GM12872 (cell line): ENCODE data around the gene ACHE.

ENCODE experiments used
- CTCF ChIP-seq: IDR thresholded peaks from 3 replicates; pipeline ENCODE4 v1.5.1; 2011; ENCODE audit warnings: low read depth, mild to moderate bottlenecking, low read length, moderate library complexity; ENCODE audit not compliant: insufficient read depth

Gene ACHE

GRCh38 chr7:100856871-100857282 lies 38.8 kb downstream of the ACHE start:
- no peak for TF ChIP-seq CTCF

DNA sequence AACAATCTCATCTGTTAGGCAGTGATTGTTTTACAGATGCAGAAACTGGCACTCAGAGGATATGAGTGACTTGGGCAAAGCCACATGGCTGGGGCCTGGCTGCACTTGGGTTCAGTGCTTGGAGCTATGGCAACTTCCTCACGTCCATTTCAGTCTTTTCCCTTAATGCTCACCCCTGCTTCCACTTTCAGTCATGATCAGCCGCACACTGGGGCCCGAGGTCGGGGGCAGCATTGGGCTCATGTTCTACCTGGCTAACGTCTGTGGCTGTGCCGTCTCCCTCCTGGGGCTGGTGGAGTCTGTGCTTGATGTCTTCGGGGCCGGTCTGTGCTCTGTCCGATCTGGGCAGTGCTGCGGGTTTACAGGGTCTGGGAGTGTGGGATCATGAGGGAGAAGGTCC lies 40.2 kb downstream of the ACHE start:
- TF ChIP-seq CTCF: no peak

DNA sequence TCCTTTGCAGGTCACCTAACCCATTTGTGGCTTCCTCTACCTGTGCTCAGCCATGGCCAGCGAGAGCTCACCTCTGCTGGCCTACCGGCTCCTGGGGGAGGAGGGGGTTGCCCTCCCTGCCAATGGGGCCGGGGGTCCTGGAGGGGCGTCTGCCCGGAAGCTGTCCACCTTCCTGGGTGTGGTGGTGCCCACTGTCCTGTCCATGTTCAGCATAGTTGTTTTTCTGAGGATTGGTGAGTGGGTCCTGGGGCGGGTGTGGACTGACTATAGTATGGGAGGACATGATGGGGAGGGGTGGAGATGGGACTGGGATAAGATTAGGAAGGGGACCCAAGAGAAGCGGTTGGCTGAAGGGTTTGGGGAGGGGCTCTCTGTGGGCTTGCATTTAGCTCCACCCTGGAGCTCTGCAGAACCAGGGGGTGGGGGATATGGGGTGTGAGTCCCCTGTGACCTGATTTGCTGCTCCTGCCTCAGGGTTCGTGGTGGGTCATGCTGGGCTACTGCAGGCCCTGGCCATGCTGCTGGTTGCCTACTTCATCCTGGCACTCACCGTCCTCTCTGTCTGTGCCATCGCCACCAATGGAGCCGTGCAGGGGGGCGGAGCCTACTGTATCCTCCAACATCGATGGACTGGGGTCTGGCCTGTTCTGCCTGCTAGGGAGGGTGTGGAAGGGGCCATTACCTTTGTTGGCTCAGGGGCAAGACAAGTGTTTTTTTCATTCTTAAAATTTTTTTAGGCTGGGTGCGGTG lies 41.4 kb downstream of the ACHE start:
- no peak for TF ChIP-seq CTCF

- TF ChIP-seq CTCF: peak; percentile 90
Measured at GRCh38 chr7:100852048-100852872, 43.4 kb downstream of the ACHE start, which contains the start of gene SLC12A9. Gene SLC12A9 (plus strand): TSS chr7:100852713. CDS start chr7:100854198, 1,485 bp downstream.

GRCh38 chr7:100847360-100847759 lies 48.3 kb downstream of the ACHE start:
- TF ChIP-seq CTCF: no peak

- TF ChIP-seq CTCF: no peak
Measured at GRCh38 chr7:100840470-100841100, 55.1 kb downstream of the ACHE start.
